Measurements from ENCODE around the gene OR4D10.

DNA sequence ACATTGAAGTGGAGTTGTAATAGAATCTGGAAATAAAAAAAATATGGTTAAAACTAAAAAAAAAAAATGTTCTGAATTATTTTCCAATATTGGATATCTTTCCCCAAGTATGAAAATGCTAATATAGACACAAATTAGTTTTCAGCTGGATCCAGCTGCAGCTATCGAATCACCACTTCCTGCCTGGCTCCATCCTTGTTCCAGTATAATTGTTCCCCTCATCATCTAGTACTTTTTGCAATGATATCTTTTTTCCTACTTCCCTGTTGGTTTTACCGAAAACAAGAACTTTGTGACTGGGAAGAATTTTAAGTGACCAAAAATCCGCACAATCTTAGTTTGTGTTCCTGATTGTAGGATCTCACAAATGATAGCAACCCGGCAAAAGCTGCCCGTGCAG lies 47.6 kb downstream of the OR4D10 start:
- TF ChIP-seq, protein P1, sequence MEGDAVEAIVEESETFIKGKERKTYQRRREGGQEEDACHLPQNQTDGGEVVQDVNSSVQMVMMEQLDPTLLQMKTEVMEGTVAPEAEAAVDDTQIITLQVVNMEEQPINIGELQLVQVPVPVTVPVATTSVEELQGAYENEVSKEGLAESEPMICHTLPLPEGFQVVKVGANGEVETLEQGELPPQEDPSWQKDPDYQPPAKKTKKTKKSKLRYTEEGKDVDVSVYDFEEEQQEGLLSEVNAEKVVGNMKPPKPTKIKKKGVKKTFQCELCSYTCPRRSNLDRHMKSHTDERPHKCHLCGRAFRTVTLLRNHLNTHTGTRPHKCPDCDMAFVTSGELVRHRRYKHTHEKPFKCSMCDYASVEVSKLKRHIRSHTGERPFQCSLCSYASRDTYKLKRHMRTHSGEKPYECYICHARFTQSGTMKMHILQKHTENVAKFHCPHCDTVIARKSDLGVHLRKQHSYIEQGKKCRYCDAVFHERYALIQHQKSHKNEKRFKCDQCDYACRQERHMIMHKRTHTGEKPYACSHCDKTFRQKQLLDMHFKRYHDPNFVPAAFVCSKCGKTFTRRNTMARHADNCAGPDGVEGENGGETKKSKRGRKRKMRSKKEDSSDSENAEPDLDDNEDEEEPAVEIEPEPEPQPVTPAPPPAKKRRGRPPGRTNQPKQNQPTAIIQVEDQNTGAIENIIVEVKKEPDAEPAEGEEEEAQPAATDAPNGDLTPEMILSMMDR (IDR thresholded peaks at IDR 0.05), result no peak
- TF ChIP-seq POLR2A (IDR thresholded peaks at IDR 0.05), result no peak

Measured in right lobe of liver (tissue), 4 donors.